ENCODE data around the gene ASB13. TPM values are rescaled to one million over a fixed set of nuclear protein-coding genes. Genes with fewer than 3 reads are reported as not detected.

The ASB13 gene
- total and polyA plus RNA-seq, 2 of the 13 experiments (the other 11 are each of a cell fraction or from before 2014, with no cell fraction given), result 9.3 to 15.4 TPM

GRCh38 chr10:5591336-5591824 lies 75.0 kb downstream of the ASB13 start (continued):
- TF ChIP-seq ZNF556 (CRISPR knock-in tag; IDR thresholded peaks at IDR 0.05; ENCODE audit: borderline replicate concordance), result 0 out of 2 replicates have a peak, but pooled peaks have one; percentile 35
- peak; percentile 44; the same call in 1 of the 2 replicates for TF ChIP-seq ZFY (CRISPR knock-in tag; IDR thresholded peaks at IDR 0.05)
- peak; percentile 38 for TF ChIP-seq HNRNPLL (IDR thresholded peaks at IDR 0.05; ENCODE audit: low read depth, low read length, poor library complexity, severe bottlenecking)
- peak; percentile 45; the same call in 1 of the 2 replicates for TF ChIP-seq HOXA3 (CRISPR knock-in tag; IDR thresholded peaks at IDR 0.05)
- 0 out of 2 replicates have a peak, but pooled peaks have one; percentile 43 for TF ChIP-seq ZNF839 (CRISPR knock-in tag; IDR thresholded peaks at IDR 0.05; ENCODE audit: borderline replicate concordance)
- TF ChIP-seq ARID5B (CRISPR knock-in tag; IDR thresholded peaks at IDR 0.05), result peak; percentile 54; the same call in 1 of the 2 replicates
- TF ChIP-seq NR2F1 (CRISPR knock-in tag; IDR thresholded peaks at IDR 0.05), result peak in 1 of 2 experiments; percentile 64; a peak in 2 of 4 replicates
- TF ChIP-seq KDM2A (CRISPR knock-in tag; IDR thresholded peaks at IDR 0.05; ENCODE audit: borderline replicate concordance, low read depth), result peak; percentile 49; the same call in 1 of the 2 replicates
- TF ChIP-seq LRRFIP1 (CRISPR knock-in tag; conservative IDR thresholded peaks at IDR 0.05), result no peak
- TF ChIP-seq MBD4 (IDR thresholded peaks at IDR 0.05; ENCODE audit: borderline replicate concordance, low read length), result no peak
- no peak for TF ChIP-seq ZNF10 (CRISPR knock-in tag; IDR thresholded peaks at IDR 0.05; ENCODE audit: borderline replicate concordance, low read depth)
- TF ChIP-seq ZNF331 (CRISPR knock-in tag; IDR thresholded peaks at IDR 0.05), result 0 out of 2 replicates have a peak, but pooled peaks have one; percentile 35
- TF ChIP-seq ZNF687 (CRISPR knock-in tag; IDR thresholded peaks at IDR 0.05), result peak; percentile 92
- peak; percentile 39; the same call in 1 of the 2 replicates for TF ChIP-seq MTERF4 (CRISPR knock-in tag; IDR thresholded peaks at IDR 0.05)
- peak; percentile 67; the same call in 1 of the 2 replicates for TF ChIP-seq ZMYM3 (CRISPR knock-in tag; IDR thresholded peaks at IDR 0.05)
- TF ChIP-seq ATF7 (IDR thresholded peaks at IDR 0.05), result no peak
- no peak for TF ChIP-seq ATF7 (CRISPR knock-in tag; IDR thresholded peaks at IDR 0.05)
